GM12873 (cell line): ENCODE results near the gene SPECC1L.

Source experiments
- CTCF ChIP-seq: IDR thresholded peaks from 2 replicates; pipeline ENCODE4 v1.5.1; 2012; ENCODE audit warnings: low read depth, mild to moderate bottlenecking, moderate library complexity, low read length, control low read depth; ENCODE audit not compliant: insufficient read depth; ENCODE audit errors: missing control alignments

The SPECC1L gene

GRCh38 chr22:24465566-24465965, 194.9 kb downstream of the SPECC1L start:
- TF ChIP-seq CTCF, result no peak

- TF ChIP-seq CTCF, result no peak
These were observed 195.3 kb downstream of the SPECC1L start for GRCh38 chr22:24465975-24466374.

- no peak for TF ChIP-seq CTCF
These were observed 196.2 kb downstream of the SPECC1L start for GRCh38 chr22:24466716-24467328.

- no peak for TF ChIP-seq CTCF
These were observed 196.7 kb downstream of the SPECC1L start for GRCh38 chr22:24467340-24467739.
